ENCODE results near the gene HDAC2. TPM values are rescaled to one million over a fixed set of nuclear protein-coding genes. Genes with fewer than 3 reads are reported as not detected.
"Not testable (repeated sequence)": the region's sequence is repeated elsewhere in the genome, so short reads cannot be mapped to it uniquely, and the experiment has no call there.

The HDAC2 gene
- total RNA-seq, 1 donor from 2014 or later, result 48.0 TPM

GRCh38 chr6:113910285-113910684 lies 60.7 kb downstream of the HDAC2 start:
- DNase-seq (ENCODE audit: low read depth in 2 of 2), result not testable (repeated sequence)

DNA sequence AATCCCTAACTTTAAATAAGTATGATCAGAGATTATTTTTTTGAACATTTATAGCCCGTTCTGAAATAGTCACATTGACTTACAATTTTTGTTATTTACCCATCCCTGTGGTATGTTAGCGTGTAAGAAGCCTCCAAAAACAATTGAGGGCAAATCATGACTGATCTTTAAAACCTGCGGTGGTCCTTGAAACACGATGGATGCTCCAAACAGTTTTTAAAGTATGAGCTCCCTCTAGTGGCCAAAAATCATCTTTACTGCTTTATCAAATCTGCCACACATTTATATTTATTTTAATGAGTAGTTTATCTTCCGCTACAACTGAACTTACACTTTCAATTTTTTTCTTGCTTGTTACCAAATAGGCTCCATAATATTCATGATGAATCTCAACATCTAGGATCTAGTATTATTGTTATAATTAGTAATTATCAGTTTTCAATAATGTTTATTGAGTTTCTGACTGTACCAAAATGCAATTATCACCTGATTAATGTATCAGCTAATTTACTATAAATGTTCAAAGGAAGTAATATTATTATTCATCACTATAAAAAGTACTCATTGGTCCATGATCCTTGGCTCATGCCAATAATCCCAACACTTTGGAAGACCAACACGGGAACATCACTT lies 61.6 kb downstream of the HDAC2 start:
- DNase-seq (ENCODE audit: low read depth in 2 of 2), result peak; percentile 79 to 86

- no peak for DNase-seq (ENCODE audit: low read depth in 2 of 2)
Measured at GRCh38 chr6:113908801-113909200, 62.1 kb downstream of the HDAC2 start.

GRCh38 chr6:113907102-113907815 lies 63.7 kb downstream of the HDAC2 start:
- peak; percentile 34 to 61 for DNase-seq (ENCODE audit: low read depth in 2 of 2)

DNA sequence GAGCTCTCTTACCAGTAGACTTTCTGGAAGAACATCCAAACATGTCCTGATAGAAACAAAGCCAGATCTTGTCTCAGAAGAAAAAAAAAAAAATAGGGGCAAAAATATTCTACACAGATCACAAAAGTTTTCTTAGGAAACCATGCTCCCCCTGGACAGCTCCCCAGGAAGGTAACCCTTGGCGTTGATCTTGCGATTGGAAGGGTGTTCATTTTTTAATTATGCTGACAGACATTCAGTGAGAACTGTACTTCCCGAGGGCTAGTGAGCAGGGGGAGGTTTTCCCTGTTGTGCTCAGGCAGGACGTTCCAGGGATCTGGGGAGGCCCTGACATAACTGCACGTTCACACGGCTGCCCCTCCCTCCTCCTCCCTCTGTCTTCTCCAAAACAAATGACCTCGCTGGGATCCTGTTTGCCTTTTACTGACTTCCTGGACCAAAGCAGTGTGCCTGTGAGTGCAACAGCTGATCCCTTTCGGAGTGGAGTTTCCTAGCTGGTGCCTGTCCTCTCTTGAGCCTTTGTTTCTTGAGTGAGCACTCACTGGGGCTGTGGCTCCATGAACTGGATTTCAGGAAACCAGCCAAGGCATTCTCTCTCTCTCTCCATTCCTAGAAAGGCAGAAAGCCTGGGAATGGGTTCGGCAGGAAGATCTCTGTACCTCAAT lies 67.2 kb downstream of the HDAC2 start:
- DNase-seq (ENCODE audit: low read depth in 2 of 2), result peak; percentile 87 to 93

- peak; percentile 13 to 20 for DNase-seq (ENCODE audit: low read depth in 2 of 2)
Measured at GRCh38 chr6:113901482-113901881, 69.5 kb downstream of the HDAC2 start.

- DNase-seq (ENCODE audit: low read depth in 2 of 2), result no peak
Measured at GRCh38 chr6:113894712-113895674, 76.0 kb downstream of the HDAC2 start.

DNA sequence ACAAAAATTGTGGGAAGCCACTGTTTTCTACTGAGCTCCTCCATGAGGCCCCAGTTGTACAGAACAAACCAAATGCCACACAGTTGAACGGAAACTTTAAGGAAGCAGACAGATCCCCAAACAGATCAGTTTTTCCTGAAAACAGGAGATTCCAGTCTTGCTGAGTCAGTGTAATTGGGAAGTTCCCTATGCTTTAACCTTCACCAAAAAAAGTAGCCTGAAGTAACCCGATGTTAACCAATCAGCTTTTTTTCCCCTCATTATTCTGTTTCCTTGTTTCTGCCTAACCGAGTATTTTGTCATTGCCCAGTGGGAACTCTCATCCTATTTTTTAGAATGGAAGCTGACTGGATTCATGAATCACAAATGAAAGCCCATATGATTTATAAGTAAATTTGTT lies 77.1 kb downstream of the HDAC2 start:
- DNase-seq (ENCODE audit: low read depth in 2 of 2), result peak; percentile 71 to 78

- no peak for DNase-seq (ENCODE audit: low read depth in 2 of 2)
Measured at GRCh38 chr6:113893451-113893850, 77.5 kb downstream of the HDAC2 start.

DNA sequence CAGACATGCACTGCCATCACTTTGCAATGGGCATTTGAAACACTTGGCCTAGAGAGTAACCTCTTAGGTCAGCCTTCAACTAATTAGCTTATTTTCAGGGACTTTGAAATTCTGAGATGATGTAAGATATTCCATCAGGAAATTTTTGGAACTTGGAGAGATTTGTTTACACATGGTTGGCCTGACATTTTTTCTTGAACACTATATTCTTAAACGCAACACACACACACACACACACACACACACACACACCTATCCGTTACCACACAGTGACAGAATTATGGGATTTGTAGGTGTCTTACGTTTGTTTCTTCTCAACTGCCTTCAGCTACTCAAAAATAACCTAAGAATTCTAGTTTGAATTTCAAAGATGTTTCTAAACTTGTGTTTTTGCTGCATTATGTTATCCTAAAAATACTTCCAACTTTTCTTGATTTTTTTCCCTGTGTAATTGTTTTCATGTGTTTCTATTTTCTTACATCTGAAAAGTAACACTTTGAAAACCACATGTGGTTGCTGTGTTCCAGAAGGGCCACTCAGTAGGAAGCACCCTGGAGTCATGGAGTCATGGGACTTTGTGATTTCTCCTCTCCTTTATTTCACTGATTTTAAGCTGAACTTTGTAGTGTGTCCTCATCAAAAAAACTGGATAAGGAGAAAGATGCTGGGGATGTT lies 81.9 kb downstream of the HDAC2 start:
- DNase-seq (ENCODE audit: low read depth in 2 of 2), result no peak

GRCh38 chr6:113888493-113888892 lies 82.5 kb downstream of the HDAC2 start:
- no peak for DNase-seq (ENCODE audit: low read depth in 2 of 2)

- DNase-seq (ENCODE audit: low read depth in 2 of 2), result no peak
Measured at GRCh38 chr6:113886512-113886911, 84.4 kb downstream of the HDAC2 start.

DNA sequence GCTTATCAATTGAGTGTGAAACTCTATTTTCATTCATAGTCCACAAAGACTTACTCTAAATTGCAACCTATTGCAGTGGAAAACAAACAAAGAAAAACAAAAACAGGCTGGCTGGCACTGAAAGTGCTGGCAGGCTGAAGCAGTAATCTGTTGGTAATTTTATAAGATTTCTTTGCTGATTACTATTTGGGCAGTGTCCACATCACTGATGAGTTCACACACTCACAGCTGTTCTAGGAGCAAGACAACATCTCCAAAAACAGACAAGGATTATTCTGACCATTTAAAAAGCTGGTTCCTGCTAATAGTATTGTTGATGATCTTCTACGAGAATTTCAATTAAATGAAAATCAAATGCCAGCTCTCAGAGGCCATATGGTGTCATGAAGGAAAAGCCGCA lies 86.9 kb downstream of the HDAC2 start:
- DNase-seq (ENCODE audit: low read depth in 2 of 2), result no peak

Other genes with a start within 250 kb of the HDAC2 start
- 187 and 258 TPM in 2 replicates for gene MARCKS, start 113.8 kb downstream of the HDAC2 start, total RNA-seq

Data from lung microvascular endothelial cell (primary cell).